MM.1S (cell line): ENCODE data around the gene PPP1R13B.

Source experiments
- EZH2 ChIP-seq: fragments of 300-600 bp; sonication (generic); optimal IDR thresholded peaks from 2 replicates; pipeline ENCODE3; 2017; ENCODE audit warnings: low read depth, mild to moderate bottlenecking, antibody characterized with exemption, low read length, mixed read lengths
- EZH2phosphoT487 ChIP-seq: fragments of 300-600 bp; sonication (generic); IDR thresholded peaks from 2 replicates; pipeline ENCODE4 v1.6.1; 2018; ENCODE audit warnings: antibody characterized with exemption, low read length
- TF ChIP-seq, protein P1 (sequence below): fragments of 300-600 bp; sonication (generic); IDR thresholded peaks from 2 replicates; pipeline ENCODE4 v1.5.1; 2016; ENCODE audit warnings: antibody characterized with exemption, low read length, mixed read lengths

DNA sequence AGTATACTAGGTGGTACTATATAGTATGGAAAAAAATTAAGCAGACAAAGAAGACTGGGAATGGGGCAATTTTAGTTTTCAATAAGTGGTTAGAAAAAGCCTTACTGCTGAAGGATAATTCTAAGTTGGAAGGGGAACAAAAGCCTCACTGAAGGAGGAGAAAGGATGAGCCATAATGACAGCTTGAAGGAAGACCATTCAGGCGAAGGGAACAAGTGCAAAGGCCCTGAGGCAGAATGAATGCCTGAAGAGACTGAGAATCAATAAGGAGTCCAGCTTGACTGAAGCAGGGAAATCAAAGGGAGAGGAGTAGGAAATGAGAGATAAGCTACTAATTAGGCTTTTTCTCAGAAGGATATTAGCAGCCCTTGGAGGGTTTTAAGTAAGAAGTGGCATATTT lies 28.5 kb downstream of the PPP1R13B start:
- TF ChIP-seq EZH2 (no peak), EZH2phosphoT487 (no peak)
- TF ChIP-seq, protein P1, sequence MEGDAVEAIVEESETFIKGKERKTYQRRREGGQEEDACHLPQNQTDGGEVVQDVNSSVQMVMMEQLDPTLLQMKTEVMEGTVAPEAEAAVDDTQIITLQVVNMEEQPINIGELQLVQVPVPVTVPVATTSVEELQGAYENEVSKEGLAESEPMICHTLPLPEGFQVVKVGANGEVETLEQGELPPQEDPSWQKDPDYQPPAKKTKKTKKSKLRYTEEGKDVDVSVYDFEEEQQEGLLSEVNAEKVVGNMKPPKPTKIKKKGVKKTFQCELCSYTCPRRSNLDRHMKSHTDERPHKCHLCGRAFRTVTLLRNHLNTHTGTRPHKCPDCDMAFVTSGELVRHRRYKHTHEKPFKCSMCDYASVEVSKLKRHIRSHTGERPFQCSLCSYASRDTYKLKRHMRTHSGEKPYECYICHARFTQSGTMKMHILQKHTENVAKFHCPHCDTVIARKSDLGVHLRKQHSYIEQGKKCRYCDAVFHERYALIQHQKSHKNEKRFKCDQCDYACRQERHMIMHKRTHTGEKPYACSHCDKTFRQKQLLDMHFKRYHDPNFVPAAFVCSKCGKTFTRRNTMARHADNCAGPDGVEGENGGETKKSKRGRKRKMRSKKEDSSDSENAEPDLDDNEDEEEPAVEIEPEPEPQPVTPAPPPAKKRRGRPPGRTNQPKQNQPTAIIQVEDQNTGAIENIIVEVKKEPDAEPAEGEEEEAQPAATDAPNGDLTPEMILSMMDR, result no peak
